B cell (primary cell): ENCODE measurements around the gene WDFY4. TPM values are rescaled to one million over a fixed set of nuclear protein-coding genes. Genes with fewer than 3 reads are reported as not detected.

Source experiments
- ATAC-seq: fragments of 200-7000 bp; cut with Tn5 transposase; one replicate; pipeline ENCODE4 v1.10.0; 2021; ENCODE audit warnings: low read depth, mild to moderate bottlenecking, moderate number of reproducible peaks, moderate library complexity
- CTCF ChIA-PET: fragments of 350-600 bp; sonication (Branson Sonifier 250); formaldehyde crosslinking; loops from one replicate; lab custom pipeline; 2021; ENCODE audit warnings: antibody characterized with exemption, inconsistent platforms; lab: Charles Lee
- POLR2A ChIA-PET: fragments of 350-600 bp; sonication (Branson Sonifier 250); formaldehyde crosslinking; loops from one replicate; lab custom pipeline; 2021; ENCODE audit warnings: antibody characterized with exemption; lab: Charles Lee
- DNase-seq: peaks from one replicate; pipeline ENCODE4 v3.0.0; 2013
- H2AFZ ChIP-seq: 2 replicates; pipeline ENCODE4 v1.6.1; 2012; ENCODE audit warnings: mild to moderate bottlenecking, low read depth, low read length; ENCODE audit not compliant: insufficient read depth, poor library complexity, severe bottlenecking
- H3K27ac ChIP-seq, 2 donors: 1 replicate in 1 of 2; 2 replicates in 1 of 2; pipeline ENCODE4 v1.5.1; 2012 to 2013; ENCODE audit warnings: low read length in 2 of 2, mild to moderate bottlenecking in 2 of 2, moderate library complexity in 1 of 2
- H3K27me3 ChIP-seq, 4 experiments: fragments of 200-600 bp in 1 of 4; sonication (generic) in 1 of 4; replicated peaks in 1 of 4; 1 replicate in 2 of 4; 2 replicates in 2 of 4; pipeline versions ENCODE4 v1.6.1 to v1.7.0; 2013 to 2016; ENCODE audit warnings: low read length in 3 of 4, mild to moderate bottlenecking in 2 of 4, mixed read lengths in 1 of 4, moderate library complexity in 1 of 4; ENCODE audit not compliant: insufficient read depth in 4 of 4, control insufficient read depth in 3 of 4; ENCODE audit errors: control extremely low read depth in 1 of 4
- H3K36me3 ChIP-seq, 2 experiments: replicated peaks in 1 of 2; 1 replicate in 1 of 2; 2 replicates in 1 of 2; pipeline versions ENCODE4 v1.6.1 to v1.7.1; 2013; ENCODE audit warnings: low read length in 1 of 2; ENCODE audit not compliant: insufficient read depth in 2 of 2, control insufficient read depth in 1 of 2; ENCODE audit errors: control extremely low read depth in 1 of 2, extremely low read depth in 1 of 2
- H3K4me1 ChIP-seq, 2 donors: fragments of 200-600 bp in 1 of 2; sonication (generic) in 1 of 2; 1 replicate in 1 of 2; 2 replicates in 1 of 2; pipeline versions ENCODE4 v1.5.1 to v1.6.1; 2013 to 2017; ENCODE audit warnings: low read length in 2 of 2; ENCODE audit not compliant: control insufficient read depth in 2 of 2, insufficient read depth in 2 of 2
- H3K4me2 ChIP-seq: replicated peaks from 2 replicates; pipeline ENCODE3; 2012; ENCODE audit warnings: mild to moderate bottlenecking, low read depth, low read length; ENCODE audit not compliant: poor library complexity, severe bottlenecking
- H3K4me3 ChIP-seq, 5 experiments: fragments of 200-600 bp in 1 of 5; sonication (generic) in 1 of 5; 1 replicate in 3 of 5; 2 replicates in 2 of 5; pipeline versions ENCODE4 v1.5.1 to v1.7.0; 2011 to 2016; ENCODE audit warnings: low read length in 4 of 5, mild to moderate bottlenecking in 4 of 5, low read depth in 2 of 5, control low read depth in 1 of 5, moderate library complexity in 1 of 5; ENCODE audit not compliant: insufficient read depth in 1 of 5; ENCODE audit errors: control extremely low read depth in 1 of 5, extremely low read depth in 1 of 5
- H3K79me2 ChIP-seq: fragments of 200-600 bp; sonication (generic); one replicate; pipeline ENCODE4 v1.6.0; 2016; ENCODE audit warnings: low read length; ENCODE audit not compliant: control insufficient read depth, insufficient read depth
- H3K9ac ChIP-seq: fragments of 200-600 bp; sonication (generic); 2 replicates; pipeline ENCODE4 v1.6.1; 2017; ENCODE audit warnings: mild to moderate bottlenecking, low read length, moderate library complexity
- H3K9me3 ChIP-seq, 3 donors: one replicate each; pipeline versions ENCODE4 v1.6.1 to v1.7.1; 2013; ENCODE audit warnings: low read length in 2 of 3; ENCODE audit not compliant: control insufficient read depth in 2 of 3, insufficient read depth in 1 of 3; ENCODE audit errors: control extremely low read depth in 1 of 3
- H4K20me1 ChIP-seq: 2 replicates; pipeline ENCODE4 v1.6.0; 2012; ENCODE audit warnings: mild to moderate bottlenecking, low read length; ENCODE audit not compliant: insufficient read depth, control insufficient read depth, poor library complexity, severe bottlenecking
- H3K27ac Mint-ChIP-seq: one replicate; pipeline ENCODE4 v1.8.0; 2021; ENCODE audit warnings: mixed read lengths
- H3K27me3 Mint-ChIP-seq: one replicate; pipeline ENCODE4 v1.8.0; 2021; ENCODE audit warnings: mixed read lengths
- H3K4me1 Mint-ChIP-seq: one replicate; pipeline ENCODE4 v1.8.0; 2021; ENCODE audit warnings: mixed read lengths
- H3K4me3 Mint-ChIP-seq: one replicate; pipeline ENCODE4 v1.8.0; 2021; ENCODE audit warnings: mixed read lengths
- H3K9me3 Mint-ChIP-seq: one replicate; pipeline ENCODE4 v1.8.0; 2022; ENCODE audit warnings: mixed read lengths; ENCODE audit not compliant: insufficient read depth
- CTCF ChIP-seq: fragments of 200-600 bp; IDR thresholded peaks from one replicate; pipeline ENCODE4 v1.8.0; 2022; ENCODE audit warnings: antibody characterized with exemption, mild to moderate bottlenecking
- EZH2 ChIP-seq: IDR thresholded peaks from 2 replicates; pipeline ENCODE4 v1.6.1; 2012; ENCODE audit warnings: borderline replicate concordance, low read depth, mild to moderate bottlenecking, moderate library complexity, low read length; ENCODE audit not compliant: insufficient read depth, poor library complexity, severe bottlenecking
- WGBS: methylation state at CpG from one replicate; pipeline ENCODE4 v1.1.5; 2013; ENCODE audit warnings: missing lambda C conversion rate; ENCODE audit not compliant: insufficient coverage; 5-methylcytosine and 5-hydroxymethylcytosine counted together
- intact Hi-C: fragments of 100-400 bp; cut with micrococcal nuclease; formaldehyde crosslinking; loops from one replicate; pipeline ENCODE4 v1.10.0; 2022
- polyA plus RNA-seq: library from polyadenylated mRNA; depleted of rRNA; stranded (reverse); fragments of >200 nt; gene quantifications from 2 replicates; pipeline ENCODE4 v1.2.3, GENCODE V29; 2012
- total RNA-seq, 2 donors: library from RNA; stranded (reverse); fragments of 120-200 nt in 1 of 2; gene quantifications; 1 replicate in 1 of 2; 2 replicates in 1 of 2; pipeline versions ENCODE4 v1.2.3 to v1.2.4, GENCODE V29; 2013 to 2022

WDFY4 gene
- total and polyA plus RNA-seq, 2 donors (not counting 1 experiment from before 2014, with no cell fraction given): 262 to 560 TPM

- no peak overlapping the region for H3K4me3 Mint-ChIP-seq
- Histone ChIP-seq H3K9me3 (no peaks in the 10 kb centered on the region), H3K79me2 (no peaks in the 10 kb centered on the region), H4K20me1 (peaks cover 40% of the 10 kb centered on the region), H3K9ac (no peak overlapping the region), H3K4me3 (no peak overlapping the region), H3K4me2 (no peak overlapping the region), H2AFZ (no peak overlapping the region), H3K27ac (no peak overlapping the region), H3K27me3 (no peaks in the 10 kb centered on the region), H3K36me3 (peaks cover 11 to 71% of the 10 kb centered on the region in 2 experiments), H3K4me1 (no peaks in the 10 kb centered on the region)
- ChIA-PET CTCF (no interaction called here), POLR2A (no interaction called here)
- no peaks in the 10 kb centered on the region for H3K9me3 Mint-ChIP-seq
- no peaks in the 10 kb centered on the region for H3K4me1 Mint-ChIP-seq
- no peak for TF ChIP-seq CTCF
- no peaks in the 10 kb centered on the region for H3K27me3 Mint-ChIP-seq
- intact Hi-C loops: no loop called here
- no peak overlapping the region for H3K27ac Mint-ChIP-seq
- ATAC-seq (no peak), DNase-seq (no peak)
These were observed 250.9 kb downstream of the WDFY4 start for GRCh38 chr10:48935577-48935976.

- Mint-ChIP-seq H3K27ac (no peak overlapping the region), H3K4me3 (no peak overlapping the region), H3K4me1 (no peaks in the 10 kb centered on the region), H3K9me3 (no peaks in the 10 kb centered on the region), H3K27me3 (no peaks in the 10 kb centered on the region)
- WGBS: 96% methylated on average over 3 of the region's 3 CpGs
- no peaks in the 10 kb centered on the region for H3K4me1 ChIP-seq
- H3K9ac ChIP-seq: no peak overlapping the region
- intact Hi-C loops: no loop called here
- peaks cover 29% of the 10 kb centered on the region for H4K20me1 ChIP-seq
- no peak overlapping the region for H3K4me2 ChIP-seq
- no peak overlapping the region for H3K4me3 ChIP-seq
- no peak for ATAC-seq
- DNase-seq: no peak
- no peak overlapping the region for H2AFZ ChIP-seq
- no peaks in the 10 kb centered on the region for H3K9me3 ChIP-seq
- CTCF ChIA-PET: interaction anchor here (1.3 kb wide), 1 partner anchor 574 kb away, joined by 3 read pairs; no protein-coding TSS in a partner anchor
- H3K79me2 ChIP-seq: no peaks in the 10 kb centered on the region
- POLR2A ChIA-PET: no interaction called here
- H3K27ac ChIP-seq: no peak overlapping the region
- peaks cover 6 to 75% of the 10 kb centered on the region in 2 experiments for H3K36me3 ChIP-seq
- no peaks in the 10 kb centered on the region for H3K27me3 ChIP-seq
- no peak for TF ChIP-seq EZH2
- TF ChIP-seq CTCF: no peak
These were observed 253.1 kb downstream of the WDFY4 start for GRCh38 chr10:48937796-48938195.
